Stimulated activated CD8-positive, alpha-beta memory T cell treated with anti-CD3 and anti-CD28 coated beads, Interleukin-15, amount 100 ng/mL, for 24 hours (primary cell): Measurements from ENCODE around the gene MPST.
"Not testable (repeated sequence)": the region's sequence is repeated elsewhere in the genome, so short reads cannot be mapped to it uniquely, and the experiment has no call there.

Experiments
- DNase-seq: peaks from one replicate; pipeline ENCODE4 v3.0.0-alpha.2; 2020; ENCODE audit warnings: low read depth

Gene MPST

GRCh38 chr22:37019309-37020191 is at the start of gene MPST, which contains the start of gene TST:
Gene MPST (plus strand): TSS chr22:37019742. CDS start chr22:37019837, 95 bp downstream.
Gene TST (minus strand): TSS chr22:37019447. CDS start chr22:37018732, 715 bp downstream.
- DNase-seq, result peak; percentile 11

- DNase-seq, result no peak
Measured at GRCh38 chr22:36971341-36972125, 48.0 kb upstream of the MPST start.

DNA sequence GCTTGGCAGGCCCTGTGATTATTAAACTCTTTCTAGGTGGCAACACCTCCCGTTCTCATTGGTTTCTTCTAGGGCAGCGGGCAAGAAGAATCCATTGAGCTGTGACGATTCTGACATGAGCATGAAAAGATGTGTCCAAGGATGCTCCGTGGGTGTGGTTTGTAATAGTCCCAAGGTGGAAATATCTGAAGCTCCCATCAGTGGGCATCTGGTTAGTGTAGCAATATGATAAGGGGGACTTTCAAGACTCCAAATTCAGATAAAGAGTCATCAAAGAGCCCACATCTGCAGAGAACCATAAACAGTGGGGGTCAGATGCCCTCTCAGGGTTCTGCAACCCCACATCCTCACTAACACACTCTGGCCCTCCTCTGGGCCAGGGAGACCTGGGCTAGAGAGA is 42.9 kb upstream of the MPST start:
- no peak for DNase-seq

DNA sequence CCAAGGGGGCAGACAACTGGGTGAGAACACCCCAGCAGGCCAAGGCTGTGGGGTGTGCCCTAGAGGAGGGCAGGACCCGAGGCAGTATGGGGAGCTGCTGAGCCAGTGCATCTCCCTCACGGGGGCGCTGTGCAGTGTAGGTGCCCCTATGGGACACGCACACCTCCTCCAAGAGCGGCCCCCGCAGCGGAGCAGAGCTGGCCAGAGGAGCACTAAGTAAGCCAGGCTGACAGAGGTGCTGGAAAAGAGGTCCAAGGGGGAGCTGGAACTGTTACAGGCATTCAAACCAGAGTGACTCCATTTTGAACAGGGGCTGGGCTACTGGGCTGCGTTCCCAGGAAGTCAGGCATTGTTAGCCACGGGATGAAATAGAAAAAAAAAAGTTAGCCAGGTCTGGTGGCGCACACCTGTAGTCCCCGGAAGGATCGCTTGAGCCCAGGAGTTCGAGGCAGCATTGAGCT is 42.1 kb upstream of the MPST start:
- peak; percentile 43 for DNase-seq

- DNase-seq, result peak; percentile 76
Measured at GRCh38 chr22:36977947-36978660, 41.4 kb upstream of the MPST start.

DNA sequence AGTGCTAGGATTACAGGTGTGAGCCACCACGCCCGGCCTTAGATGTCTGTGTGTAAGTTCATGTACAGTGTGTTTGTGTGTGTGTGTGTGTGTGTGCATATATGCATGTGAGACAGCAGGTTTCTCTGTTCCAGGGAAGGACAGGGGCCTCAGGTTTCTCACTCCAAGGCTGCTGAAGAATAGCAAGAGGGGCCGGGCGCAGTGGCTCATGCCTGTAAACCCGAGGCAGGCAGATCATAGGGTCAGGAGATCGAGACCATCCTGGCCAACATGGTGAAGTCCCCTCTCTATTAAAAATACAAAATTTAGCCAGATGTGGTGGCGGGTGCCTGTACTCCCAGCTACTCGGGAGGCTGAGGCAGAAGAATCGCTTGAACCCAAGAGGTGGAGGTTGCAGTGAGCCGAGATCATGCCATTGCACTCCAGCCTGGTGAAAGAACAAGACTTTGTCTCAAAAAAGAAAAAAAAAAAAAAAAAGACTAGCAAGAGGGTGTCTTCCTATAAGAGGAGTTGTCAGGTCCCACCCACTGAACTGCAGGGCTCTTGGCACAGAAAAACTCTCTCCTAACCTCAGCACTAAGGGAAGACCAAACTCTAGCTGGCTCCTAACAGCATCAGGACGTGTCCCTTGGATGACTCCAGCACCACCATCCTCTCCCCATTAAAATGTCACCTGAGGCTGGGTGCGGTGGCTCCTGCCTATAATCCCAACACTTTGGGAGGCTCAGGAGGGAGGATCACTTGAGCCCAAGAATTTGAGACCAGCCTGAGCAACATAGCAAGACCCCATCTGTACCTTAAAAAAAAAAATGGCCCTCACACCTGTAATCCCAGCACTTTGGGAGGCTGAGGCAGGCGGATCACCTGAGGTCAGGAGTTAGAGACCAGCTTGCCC is 40.3 kb upstream of the MPST start:
- no peak for DNase-seq

- DNase-seq, result no peak
Measured at GRCh38 chr22:36981247-36981775, 38.2 kb upstream of the MPST start.

GRCh38 chr22:36982136-36982535 is 37.4 kb upstream of the MPST start:
- no peak for DNase-seq

DNA sequence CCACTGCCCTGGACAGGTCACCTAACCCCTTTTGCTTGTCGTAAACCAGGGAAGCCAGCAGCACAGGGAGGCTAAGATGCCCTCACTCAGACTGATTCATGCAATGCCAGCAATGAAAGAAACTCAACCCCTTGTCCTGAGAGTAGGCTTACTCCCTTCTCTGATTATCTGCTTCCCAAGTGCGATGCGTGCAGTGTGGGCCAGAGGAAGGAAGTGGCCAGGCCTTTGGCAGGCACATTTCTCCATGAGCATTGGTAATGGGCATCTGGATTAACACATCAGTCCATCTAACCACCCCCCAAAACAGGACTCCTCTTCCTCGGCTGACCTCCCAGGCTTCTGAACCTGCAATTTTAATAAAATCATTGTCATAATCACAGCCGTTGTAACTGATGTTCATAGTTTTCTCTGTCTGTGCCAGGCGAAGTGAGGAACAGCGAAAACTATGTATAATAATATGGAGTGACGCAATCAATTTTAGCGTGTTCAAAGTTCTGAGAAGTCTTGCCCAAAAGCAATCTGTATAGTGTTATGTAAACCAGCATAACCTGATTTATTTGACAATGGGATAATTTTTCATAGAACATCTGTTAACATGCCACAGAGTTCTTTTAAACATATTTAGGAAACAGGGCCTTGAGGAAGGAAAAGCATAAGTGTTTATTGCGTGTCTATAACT is 34.2 kb upstream of the MPST start:
- no peak for DNase-seq

- peak; percentile 29 for DNase-seq
Measured at GRCh38 chr22:36986242-36986821, 33.2 kb upstream of the MPST start.

DNA sequence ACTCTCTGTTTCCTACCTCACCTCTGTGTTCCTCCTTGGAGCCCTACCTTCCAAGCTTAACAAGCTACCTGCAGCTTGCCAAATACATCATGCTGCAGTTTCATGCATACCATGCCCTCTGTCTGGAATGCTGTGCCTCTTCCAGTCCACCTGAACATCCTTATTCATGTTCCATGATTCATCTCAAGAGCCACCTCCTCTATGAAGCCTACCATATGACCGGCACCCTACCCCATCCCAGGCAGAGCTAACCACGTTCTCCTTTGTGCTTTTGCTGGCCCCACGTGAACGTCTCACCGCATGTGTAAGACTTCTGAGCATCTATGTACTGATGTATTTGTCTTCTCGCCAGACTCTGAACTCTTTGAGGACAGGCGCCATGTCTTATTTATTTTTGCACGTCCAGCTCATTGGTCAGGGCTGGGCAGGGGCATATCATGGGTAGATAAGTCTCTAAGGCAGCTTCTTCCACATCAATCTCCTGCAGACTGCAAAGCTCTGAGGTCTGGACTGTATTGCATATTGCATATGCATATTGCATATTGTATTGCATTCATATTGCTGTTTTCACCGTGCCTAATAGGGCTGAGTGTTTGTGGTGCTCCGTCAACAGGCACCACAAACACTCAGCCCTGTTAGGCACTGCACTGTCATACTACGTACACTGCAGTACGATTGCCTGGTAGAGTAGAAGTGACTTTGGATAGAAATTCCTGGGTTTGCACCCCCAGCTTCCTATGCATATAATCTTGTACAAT is 31.3 kb upstream of the MPST start:
- DNase-seq, result no peak

GRCh38 chr22:36989012-36989411 is 30.5 kb upstream of the MPST start:
- not testable (repeated sequence) for DNase-seq

- no peak for DNase-seq
Measured at GRCh38 chr22:36990457-36990856, 29.1 kb upstream of the MPST start.

DNA sequence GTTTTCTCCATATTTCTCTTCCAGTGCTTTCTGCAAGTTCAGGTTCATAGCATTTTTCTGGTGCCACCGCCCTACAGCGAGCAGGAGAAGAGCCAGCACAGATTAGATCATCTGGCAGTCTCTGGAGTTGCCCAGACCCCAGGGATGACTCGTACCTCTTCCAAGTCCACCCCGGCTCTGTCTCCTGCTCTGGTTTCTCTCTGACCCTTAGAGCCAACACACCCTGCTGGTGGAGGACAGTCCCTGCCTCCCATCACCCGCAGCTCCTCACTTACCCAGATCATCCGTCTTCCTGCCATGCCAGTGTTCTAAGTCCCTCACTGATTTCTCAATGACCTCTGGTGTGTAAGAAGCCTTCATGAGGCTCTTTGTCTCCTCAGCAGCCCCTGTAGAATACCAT is 28.3 kb upstream of the MPST start:
- no peak for DNase-seq

GRCh38 chr22:36997746-36998145 is 21.8 kb upstream of the MPST start:
- no peak for DNase-seq

- no peak for DNase-seq
Measured at GRCh38 chr22:36998620-36999351, 20.8 kb upstream of the MPST start.

DNA sequence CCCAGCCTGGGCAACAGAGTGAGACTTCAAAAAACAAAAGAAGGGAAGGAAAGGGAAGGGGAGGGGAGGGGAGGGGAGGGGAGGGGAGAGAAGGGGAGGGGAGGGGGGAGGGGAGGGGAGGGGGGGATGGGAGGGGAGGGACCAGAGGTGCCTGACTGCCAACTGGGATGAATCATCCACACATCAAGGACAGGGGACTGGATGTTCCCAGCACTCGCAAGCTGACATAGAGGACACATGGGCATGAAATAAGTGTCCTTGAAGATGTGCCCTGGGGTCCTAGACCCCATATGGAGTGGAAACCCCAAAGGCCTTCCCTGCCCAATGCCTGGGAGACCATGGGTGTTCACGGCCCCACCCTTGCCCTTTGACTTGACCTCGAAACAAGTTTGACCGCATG is 20.1 kb upstream of the MPST start:
- DNase-seq, result no peak
